ENCODE results near the gene DDX39A. TPM values are rescaled to one million over a fixed set of nuclear protein-coding genes. Genes with fewer than 3 reads are reported as not detected.

Gene DDX39A
- total and polyA plus RNA-seq, 2 of the 8 experiments (the other 6 are each of a cell fraction or from before 2014, with no cell fraction given): 139 TPM

DNA sequence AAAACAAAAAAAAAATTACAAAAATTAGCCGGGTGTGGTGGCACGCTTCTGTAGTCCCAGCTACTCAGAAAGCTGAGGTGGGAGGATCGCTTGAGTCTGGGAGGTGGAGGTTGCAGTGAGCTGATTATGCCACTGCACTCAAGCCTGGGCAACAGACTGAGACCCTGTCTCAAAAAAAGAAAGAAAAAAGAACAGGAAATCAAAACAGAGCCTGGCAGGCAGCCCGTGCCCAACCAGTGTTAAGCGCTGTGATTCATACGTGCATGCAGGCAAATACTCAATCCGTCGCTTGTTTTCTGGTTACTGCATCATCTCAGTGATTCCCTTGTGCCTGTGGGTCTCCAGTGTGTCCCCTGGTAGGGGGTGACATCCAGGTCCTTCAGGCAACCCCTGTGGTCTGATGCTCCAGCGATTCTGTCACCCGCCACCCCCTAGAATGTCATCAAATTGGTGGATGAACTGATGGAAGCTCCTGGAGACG, 18.1 kb downstream of the DDX39A start:
- Histone ChIP-seq H4K5ac (ENCODE audit: insufficient read length, low read depth, low read length) (no peak overlapping the region), H3K56ac (replicated peaks; ENCODE audit: insufficient read length, low read depth, low read length) (no peak overlapping the region), H4K8ac (ENCODE audit: extremely low read depth, insufficient read depth, low read length) (no peak overlapping the region), H3K18ac (ENCODE audit: extremely low read depth, low read length) (no peak overlapping the region), H2AFZ (ENCODE audit: low read length) (no peak overlapping the region), H3K14ac (ENCODE audit: insufficient read length) (no peak overlapping the region), H3K79me2 (ENCODE audit: control insufficient read depth in 1 of 2, insufficient read depth in 2 of 2, low read length in 2 of 2) (no peaks in the 10 kb centered on the region), H3K27me3 (replicated peaks in 1 of 4; ENCODE audit: control insufficient read depth in 3 of 4, extremely low read depth in 1 of 4, insufficient read depth in 3 of 4, low read length in 3 of 4) (no peaks in the 10 kb centered on the region), H2BK120ac (replicated peaks; ENCODE audit: low read depth, low read length) (no peak overlapping the region), H3K27ac (ENCODE audit: low read depth, low read length) (no peak overlapping the region), H3K23me2 (ENCODE audit: low read depth, low read length) (peaks cover 4% of the 10 kb centered on the region; the same call in 1 of the 2 replicates), H3K36me3 (ENCODE audit: control insufficient read depth in 2 of 4, insufficient read depth in 4 of 4, low read length in 3 of 4) (no peaks in the 10 kb centered on the region), H4K91ac (replicated peaks; ENCODE audit: insufficient read length, low read length) (no peak overlapping the region), H3K79me1 (ENCODE audit: low read depth, low read length) (no peaks in the 10 kb centered on the region), H4K20me1 (replicated peaks in 1 of 2; ENCODE audit: control insufficient read depth in 1 of 2, insufficient read depth in 2 of 2, low read length in 2 of 2) (no peaks in the 10 kb centered on the region), H2AK5ac (ENCODE audit: low read depth, low read length) (no peak overlapping the region), H3K4me2 (ENCODE audit: insufficient read depth in 1 of 2, low read depth in 2 of 2, low read length in 2 of 2) (no peak overlapping the region), H3K4me3 (ENCODE audit: extremely low read depth in 1 of 4, insufficient read depth in 2 of 4, low read depth in 3 of 4, low read length in 4 of 4) (no peak overlapping the region), H3K9ac (replicated peaks in 1 of 4; ENCODE audit: extremely low read depth in 1 of 4, low read depth in 3 of 4, low read length in 3 of 4) (no peak overlapping the region), H3K4me1 (replicated peaks in 1 of 4; ENCODE audit: control insufficient read depth in 3 of 4, insufficient read depth in 4 of 4, low read length in 3 of 4) (peaks cover 0 to 5% (median 3%) of the 10 kb centered on the region in 4 experiments; a peak in 4 of 7 replicates), H2BK12ac (ENCODE audit: low read depth, low read length) (no peak overlapping the region), H3K9me3 (ENCODE audit: insufficient read depth in 2 of 2, low read depth in 1 of 2, low read length in 1 of 2) (no peaks in the 10 kb centered on the region), H2BK5ac (ENCODE audit: low read depth, low read length) (no peak overlapping the region), H3K23ac (ENCODE audit: insufficient read length) (no peak overlapping the region), H3K4ac (replicated peaks; ENCODE audit: insufficient read length, low read depth, low read length) (no peak overlapping the region), H2BK15ac (ENCODE audit: low read length) (no peak overlapping the region), H2BK20ac (ENCODE audit: low read length) (no peak overlapping the region)
- WGBS, 2 experiments (ENCODE audit: extremely low coverage in 1 of 2, insufficient coverage in 1 of 2, insufficient read length in 1 of 2, insufficient replicate concordance in 2 of 2, low coverage in 1 of 2, low lambda C conversion rate in 2 of 2, missing lambda C conversion rate in 1 of 2): 92% methylated on average over 11 of the region's 11 CpGs; no CpG with 5 or more reads in 1 of the 2 experiments
- CTCF ChIA-PET (ENCODE audit: partially characterized antibody): interaction anchor here (0.6 to 0.8 kb wide), 4 partner anchors 39 to 775 kb away, joined by 3 to 5 read pairs (median 4); no protein-coding TSS in a partner anchor
- FAIRE-seq (no peak), DNase-seq (ENCODE audit: low read depth in 1 of 2, low spot score in 2 of 2) (no peak)
- TF ChIP-seq ASH2L (IDR thresholded peaks at IDR 0.05; ENCODE audit: low read length) (no peak), FOSL1 (IDR thresholded peaks at IDR 0.05; ENCODE audit: insufficient read depth, low read depth, low read length) (no peak), CHD2 (IDR thresholded peaks at IDR 0.05; ENCODE audit: low read length) (no peak), BRCA1 (IDR thresholded peaks at IDR 0.05; ENCODE audit: low read depth, low read length) (no peak), SP2 (IDR thresholded peaks at IDR 0.05; ENCODE audit: low read length) (no peak)
- POLR2A ChIA-PET (ENCODE audit: partially characterized antibody): interaction anchor here (1.1 kb wide), 1 partner anchor 12 kb away, joined by 4 read pairs; no protein-coding TSS in a partner anchor

All from H1 (cell line).